Loucy (cell line): Measurements from ENCODE around the gene CCL14.

Experiments
- CTCF ChIP-seq: fragments of 200-600 bp; sonication (generic); conservative IDR thresholded peaks from 2 replicates; pipeline ENCODE4 v1.5.1; 2014; ENCODE audit warnings: mild to moderate bottlenecking, antibody characterized with exemption, low read length
- EZH2phosphoT487 ChIP-seq: fragments of 200-600 bp; IDR thresholded peaks from 2 replicates; pipeline ENCODE4 v1.6.1; 2018; ENCODE audit warnings: antibody characterized with exemption, mild to moderate bottlenecking, moderate library complexity, borderline replicate concordance

GRCh38 chr17:35998018-35998545 is 11.6 kb upstream of the CCL14 start:
- no peak for TF ChIP-seq CTCF
- no peak for TF ChIP-seq EZH2phosphoT487
